Measurements from ENCODE around the gene APOA5.
"Not testable (repeated sequence)": the region's sequence is repeated elsewhere in the genome, so short reads cannot be mapped to it uniquely, and the experiment has no call there.

APOA5 gene

GRCh38 chr11:116791813-116792143, at the start of gene APOA5:
Gene APOA5, minus strand, starts transcription at chr11:116791879. Its CDS starts 19 bp downstream, at chr11:116791860.
- no peak for DNase-seq

GRCh38 chr11:116840746-116841296, 49.1 kb upstream of the APOA5 start:
- no peak for DNase-seq

- peak in 1 of 2 experiments; percentile 35 for DNase-seq
These were observed 48.6 kb upstream of the APOA5 start for GRCh38 chr11:116840224-116840745.

- no peak for DNase-seq
These were observed 46.8 kb upstream of the APOA5 start for GRCh38 chr11:116838321-116839084.

- peak in 1 of 2 experiments; percentile 26 for DNase-seq
These were observed 45.8 kb upstream of the APOA5 start, which contains the start of gene APOA1 for GRCh38 chr11:116837231-116838091. Gene APOA1, minus strand, starts transcription at chr11:116837622. Its CDS starts 235 bp downstream, at chr11:116837387.

- no peak for DNase-seq
These were observed 44.9 kb upstream of the APOA5 start for GRCh38 chr11:116836632-116836991.

- peak; percentile 93 to 100 for DNase-seq
These were observed 44.3 kb upstream of the APOA5 start for GRCh38 chr11:116835791-116836631.

GRCh38 chr11:116835042-116835772, 43.5 kb upstream of the APOA5 start:
- peak in 1 of 2 experiments; percentile 52 for DNase-seq

- DNase-seq: not testable (repeated sequence)
These were observed 42.9 kb upstream of the APOA5 start for GRCh38 chr11:116834535-116835041.

GRCh38 chr11:116833816-116834534, 42.3 kb upstream of the APOA5 start:
- no peak for DNase-seq

GRCh38 chr11:116833491-116833815, 41.8 kb upstream of the APOA5 start:
- DNase-seq: no peak

GRCh38 chr11:116832350-116833290, 40.9 kb upstream of the APOA5 start:
- DNase-seq: no peak

- no peak for DNase-seq
These were observed 40.2 kb upstream of the APOA5 start for GRCh38 chr11:116831790-116832349.

GRCh38 chr11:116830184-116830912, 38.7 kb upstream of the APOA5 start:
- DNase-seq: no peak

- DNase-seq: no peak
These were observed 38.0 kb upstream of the APOA5 start, which contains the start of gene APOC3 for GRCh38 chr11:116829525-116830183. Gene APOC3, plus strand, starts transcription at chr11:116829907. Its CDS starts 676 bp downstream, at chr11:116830583.

GRCh38 chr11:116828632-116829524, 37.2 kb upstream of the APOA5 start:
- DNase-seq: no peak

- no peak for DNase-seq
These were observed 35.8 kb upstream of the APOA5 start for GRCh38 chr11:116827461-116827860.

Data from NCI-H526 (cell line).